Left ventricle myocardium superior (tissue), 1 donor: Measurements from ENCODE around the gene MRTFB. TPM values are rescaled to one million over a fixed set of nuclear protein-coding genes. Genes with fewer than 3 reads are reported as not detected.

Source experiments
- ATAC-seq: fragments of 200-7000 bp; cut with Tn5 transposase; one replicate; pipeline ENCODE4 v1.9.1; 2020; ENCODE audit warnings: mild to moderate bottlenecking, moderate library complexity
- DNase-seq: peaks from one replicate; pipeline ENCODE4 v3.0.0-alpha.2; 2020
- intact Hi-C: fragments of 100-400 bp; cut with micrococcal nuclease; formaldehyde crosslinking; loops from one replicate; pipeline ENCODE4 v1.11.0; 2022
- total RNA-seq: library from RNA; stranded (reverse); fragmentation: NEBNext Ultra II Directional; extraction: Animal tissue kit (Norgen Biotek cat#: 25700); gene quantifications from one replicate; pipeline ENCODE4 v1.2.1, GENCODE V29; 2021
- donor health status: DM: no; HTN: yes; CAD: no; lungs with severe emphysema.

The MRTFB gene
- total RNA-seq, 1 donor from 2014 or later: 26.2 TPM

DNA sequence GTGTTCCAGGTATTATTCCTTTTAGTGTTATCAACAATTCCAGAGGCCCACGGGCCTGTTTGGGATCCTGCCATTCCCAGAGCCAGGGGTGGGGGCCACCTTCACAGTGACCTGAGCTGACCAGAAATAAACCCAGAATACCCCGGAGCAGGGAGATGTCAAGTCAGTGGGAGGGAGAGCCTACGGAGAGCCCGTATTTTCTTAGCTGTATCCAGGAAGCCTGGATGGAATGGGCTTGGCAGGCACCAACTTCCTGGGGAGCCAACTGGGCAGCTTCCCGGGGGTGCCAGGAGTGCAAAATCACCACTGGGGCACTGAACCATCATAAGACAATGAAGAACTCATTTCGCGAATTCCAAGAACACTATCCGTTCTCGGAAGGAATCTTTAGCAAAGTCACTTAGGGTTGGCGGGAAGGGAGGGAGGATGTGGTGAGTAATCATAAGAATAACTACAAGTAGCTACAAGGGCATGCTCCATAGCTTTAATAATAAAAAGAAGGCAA is 13.2 kb upstream of the MRTFB start:
- intact Hi-C loops: no loop called here
- DNase-seq (no peak), ATAC-seq (peak; percentile 30)

DNA sequence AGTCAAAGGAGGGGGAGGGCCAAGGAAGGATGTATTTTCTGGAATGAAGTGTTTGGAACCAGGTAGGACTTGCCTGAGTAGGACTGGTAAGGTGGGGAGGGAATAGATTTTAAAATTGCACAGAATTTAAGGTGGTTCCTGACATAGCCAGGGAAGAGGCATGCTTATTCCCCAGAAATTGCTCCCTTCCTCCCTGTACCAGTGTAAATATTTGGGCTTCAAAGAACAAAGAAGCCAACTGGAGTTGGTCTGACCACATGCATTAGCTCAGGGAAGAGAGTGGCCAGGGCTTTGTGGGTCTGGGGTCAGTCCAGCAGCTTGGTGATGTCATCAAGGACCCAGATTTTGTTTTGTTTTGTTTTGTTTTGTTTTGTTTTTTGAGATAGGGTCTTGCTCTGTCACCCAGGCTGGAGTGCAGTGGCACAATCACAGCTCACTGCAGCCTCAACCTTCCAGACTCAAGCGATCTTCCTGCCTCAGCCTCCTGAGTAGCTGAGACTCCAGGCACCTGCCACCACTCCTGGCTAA is 9.3 kb upstream of the MRTFB start:
- DNase-seq: no peak
- ATAC-seq: no peak
- intact Hi-C loops: no loop called here

DNA sequence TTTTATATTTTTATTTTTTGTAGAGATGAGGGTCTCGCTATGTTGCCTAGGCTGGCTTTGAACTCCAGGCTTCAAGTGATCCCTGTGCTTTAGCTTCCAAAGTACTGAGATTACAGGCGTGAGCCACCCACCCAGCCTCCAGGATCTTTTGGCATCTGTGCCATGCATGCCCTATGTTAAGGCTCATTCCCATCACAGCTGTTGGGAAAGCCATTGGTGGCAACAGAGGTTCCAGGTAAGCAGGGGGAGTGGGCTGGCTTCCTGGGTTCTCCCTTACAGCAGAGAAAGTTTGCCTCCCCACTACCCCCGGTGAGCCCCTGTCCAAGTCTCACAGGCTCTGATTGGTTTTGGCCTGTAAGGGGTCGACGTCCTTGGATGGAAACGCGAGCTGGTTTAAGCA is 8.9 kb upstream of the MRTFB start:
- DNase-seq (no peak), ATAC-seq (no peak)
- intact Hi-C loops: no loop called here

DNA sequence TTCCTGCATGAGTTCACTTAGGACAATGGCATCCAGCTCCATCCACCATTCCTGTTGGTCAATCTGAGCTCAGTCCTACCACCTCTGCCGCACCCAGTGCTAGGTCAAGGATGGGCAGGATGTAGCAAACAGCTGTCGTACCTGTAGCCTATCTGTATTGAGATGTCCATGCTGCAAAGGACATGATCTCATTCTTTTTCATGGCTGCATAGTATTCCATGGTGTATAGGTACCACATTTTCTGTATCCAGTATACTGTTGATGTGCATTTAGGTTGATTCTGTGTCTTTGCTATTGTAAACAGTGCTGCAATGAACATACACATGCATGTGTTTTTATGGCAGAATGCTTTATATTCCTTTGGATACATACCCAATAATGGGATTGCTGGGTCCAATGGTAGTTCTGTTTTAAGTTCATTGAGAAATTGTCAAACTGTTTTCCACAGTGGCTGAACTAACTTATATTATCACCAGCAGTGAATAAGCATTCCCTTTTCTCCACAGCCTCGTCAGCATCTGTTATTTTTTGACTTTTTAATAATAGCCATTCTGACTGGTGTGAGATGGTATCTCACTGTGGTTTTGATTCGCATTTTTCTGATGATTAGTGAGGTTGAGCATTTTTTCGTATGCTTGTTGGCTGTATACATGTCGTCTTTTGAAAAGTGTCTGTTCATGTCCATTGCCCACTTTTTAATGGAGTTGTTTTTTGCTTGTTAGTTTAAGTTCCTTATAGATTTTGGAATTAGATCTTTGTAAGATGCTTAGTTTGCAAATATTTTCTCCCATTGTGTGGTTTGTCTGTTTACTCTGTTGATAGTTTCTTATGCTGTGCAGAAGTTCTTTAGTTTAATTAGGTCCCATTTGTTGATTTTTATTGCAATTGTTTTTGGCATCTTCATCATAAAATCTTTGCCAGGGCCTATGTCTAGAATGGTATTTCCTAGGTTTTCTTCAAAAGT is 7.2 kb upstream of the MRTFB start:
- ATAC-seq: no peak
- no peak for DNase-seq
- intact Hi-C loops: no loop called here

DNA sequence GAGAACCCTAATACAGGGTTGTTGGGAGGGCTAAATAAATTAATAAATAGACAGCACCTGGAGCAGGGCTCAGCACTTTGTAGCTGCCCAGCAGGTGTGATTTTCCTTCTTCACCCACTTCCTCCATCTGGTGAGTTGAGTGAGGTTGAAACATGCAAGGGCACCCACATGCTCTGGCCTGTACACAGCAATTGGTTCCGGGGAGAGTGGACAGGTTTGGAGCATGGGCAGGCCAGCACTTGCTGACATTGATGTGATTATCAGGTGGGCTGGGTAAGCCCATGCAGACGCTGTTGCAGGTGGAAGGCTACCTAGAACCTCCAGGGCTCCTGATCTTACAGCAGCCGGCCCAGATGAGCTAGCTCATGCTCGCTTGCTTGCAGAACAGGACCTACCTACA is 1.3 kb upstream of the MRTFB start:
- no peak for ATAC-seq
- intact Hi-C loops: no loop called here
- no peak for DNase-seq

DNA sequence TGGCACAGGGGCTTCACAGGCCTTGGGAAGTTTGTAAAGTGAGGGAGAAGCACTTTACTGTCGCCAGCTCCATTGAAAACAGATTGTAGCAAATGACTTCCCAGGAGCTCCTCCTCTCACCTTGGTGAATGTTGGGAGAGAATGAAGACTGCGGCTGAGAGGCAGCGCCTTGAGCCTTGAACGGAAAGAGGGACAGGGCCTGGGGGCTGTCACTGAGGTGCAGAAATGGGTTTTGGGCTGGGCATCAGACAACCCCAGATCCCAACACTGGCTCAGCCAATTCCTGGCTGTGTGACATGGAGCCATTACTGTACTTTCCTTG is 603 bp upstream of the MRTFB start:
- intact Hi-C loops: no loop called here
- DNase-seq (no peak), ATAC-seq (no peak)

DNA sequence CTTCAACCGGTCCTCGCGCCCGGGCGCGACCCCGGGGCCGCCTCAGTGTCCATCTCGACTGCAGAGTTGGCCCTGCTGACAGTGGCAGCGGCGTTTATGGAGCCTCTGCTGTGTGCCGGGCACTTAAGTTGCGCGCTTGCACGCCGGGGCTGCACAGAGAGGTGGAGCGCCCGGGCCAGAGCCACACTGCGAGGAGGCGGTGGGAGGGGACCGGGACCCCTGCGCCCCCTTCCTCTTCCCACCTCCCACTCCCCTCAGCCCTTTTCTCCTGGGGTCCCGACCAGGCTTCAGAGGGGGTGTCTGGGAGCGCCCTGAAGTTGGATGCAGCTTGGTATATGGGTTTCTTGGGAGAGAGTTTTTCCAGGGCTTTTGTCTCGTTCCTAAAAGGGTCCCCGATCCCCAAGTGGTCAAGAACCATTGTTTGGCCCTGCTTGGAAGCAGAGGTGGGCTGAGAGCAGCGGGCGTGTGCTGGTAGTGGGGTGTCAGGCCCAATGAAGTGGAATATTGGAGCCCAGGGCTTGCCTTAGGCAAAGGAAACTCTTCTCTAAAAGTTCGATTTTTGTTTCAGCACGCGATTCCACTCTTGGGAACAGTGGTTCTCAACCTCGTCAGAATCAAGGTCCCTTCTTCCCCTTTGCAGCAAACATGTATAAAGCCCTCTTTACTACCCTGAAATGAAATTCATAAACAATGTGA is 605 bp downstream of the MRTFB start:
- intact Hi-C loops: no loop called here
- ATAC-seq: no peak
- no peak for DNase-seq

DNA sequence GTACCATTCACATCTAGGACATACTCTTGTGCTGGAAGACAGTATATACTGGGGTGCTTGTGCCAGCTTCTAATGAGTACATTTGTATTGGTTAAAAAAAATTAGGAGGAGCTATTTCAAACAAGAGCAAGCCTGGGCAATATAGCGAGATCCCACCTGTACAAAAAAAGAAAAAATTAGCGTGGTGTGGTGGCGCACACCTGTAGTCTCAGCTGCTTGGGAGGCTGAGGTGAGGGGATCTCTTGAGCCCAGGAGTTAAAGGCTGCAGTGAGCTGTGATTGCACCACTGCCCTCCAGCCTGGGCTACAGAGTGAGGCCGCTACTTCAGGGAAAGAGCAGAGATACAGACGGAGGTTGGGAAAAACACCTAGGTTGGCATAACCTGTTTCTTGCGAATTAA is 1.2 kb downstream of the MRTFB start:
- intact Hi-C loops: no loop called here
- DNase-seq: no peak
- no peak for ATAC-seq

DNA sequence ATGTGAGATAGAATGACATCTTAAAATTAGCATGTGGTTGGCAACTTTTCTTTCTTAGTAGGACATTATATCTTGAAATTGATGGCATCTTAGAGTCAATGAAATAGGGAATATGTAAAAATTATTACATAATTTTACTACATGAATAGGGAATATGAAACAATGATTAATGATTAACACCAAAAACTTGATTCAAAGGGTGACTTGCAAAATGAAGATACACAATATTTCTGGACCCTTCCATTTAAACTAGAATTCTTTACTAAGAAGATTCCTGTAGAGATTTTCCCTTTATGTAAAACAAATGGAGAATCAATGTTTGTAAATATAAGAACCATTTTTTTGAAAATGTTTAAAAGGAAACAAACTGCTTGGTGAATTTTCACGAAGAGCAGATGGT is 3.4 kb downstream of the MRTFB start:
- no peak for ATAC-seq
- intact Hi-C loops: no loop called here

DNA sequence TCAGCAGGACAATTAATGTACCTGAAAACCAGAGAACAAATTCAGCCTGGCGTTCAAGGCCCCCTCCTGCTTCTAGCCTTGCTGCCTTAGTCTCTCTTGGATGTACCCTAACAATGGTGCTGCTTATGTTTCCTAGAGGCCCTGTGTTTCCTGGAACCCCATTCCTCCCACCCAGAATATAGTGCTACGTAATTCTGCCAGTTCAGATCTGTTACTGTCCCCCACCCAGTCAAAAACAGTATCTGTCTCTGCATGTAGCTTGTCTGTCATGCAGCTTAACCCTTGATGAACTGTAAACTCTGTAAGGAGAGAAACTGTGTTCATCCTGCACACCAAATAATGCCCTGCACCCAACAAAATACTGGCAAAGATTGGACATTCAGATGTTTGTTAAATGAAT is 6.8 kb downstream of the MRTFB start:
- intact Hi-C loops: no loop called here
- no peak for ATAC-seq
- DNase-seq: no peak

More for the DNA sequence above, 3.4 kb downstream of the MRTFB start:
- no peak for DNase-seq

DNA sequence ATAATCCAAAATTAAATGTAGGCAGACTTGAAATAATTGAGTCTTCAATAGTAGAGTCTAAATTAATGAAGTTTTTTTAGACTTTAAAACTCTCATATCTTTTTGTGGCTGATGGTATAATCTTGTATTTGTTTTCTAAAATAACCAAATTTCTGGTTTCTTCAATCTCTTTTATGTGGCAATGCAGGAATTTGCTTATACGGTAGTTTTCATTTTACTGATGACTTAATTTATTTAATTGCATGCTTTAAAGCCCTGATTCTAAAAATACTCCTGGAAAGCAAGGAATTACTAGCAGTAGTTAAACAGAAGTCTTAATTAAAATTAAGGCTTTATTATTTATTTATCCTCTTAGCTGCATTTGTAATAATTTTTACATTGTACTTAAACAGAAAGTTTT is 15.4 kb downstream of the MRTFB start:
- intact Hi-C loops: loop anchor here (10.0 kb wide), 1 partner anchor 162 kb away; the partner anchor contains the start of gene ERCC4
- ATAC-seq (no peak), DNase-seq (no peak)

DNA sequence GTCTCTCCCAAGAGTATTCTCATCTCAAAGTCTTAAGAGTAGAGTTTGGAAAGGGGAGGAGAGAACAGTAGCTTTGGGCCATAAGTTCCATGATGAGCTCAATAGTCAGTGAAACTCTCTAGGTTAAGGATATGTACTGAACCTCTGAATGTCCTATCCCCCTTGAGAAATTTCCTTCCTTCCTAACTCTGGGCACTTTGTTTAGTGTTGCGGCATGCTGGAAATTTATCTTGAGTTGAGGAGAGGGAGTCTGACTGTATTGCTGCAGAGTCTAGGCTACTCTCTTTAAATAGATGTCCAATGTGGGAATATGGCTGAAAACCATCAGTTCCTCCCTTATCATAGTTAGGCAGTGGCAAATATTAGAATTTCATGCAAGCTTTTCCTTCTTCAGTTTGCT is 16.1 kb downstream of the MRTFB start:
- DNase-seq (no peak), ATAC-seq (peak; percentile 22)
- intact Hi-C loops: loop anchor here (10.0 kb wide), 1 partner anchor 162 kb away; the partner anchor contains the start of gene ERCC4

DNA sequence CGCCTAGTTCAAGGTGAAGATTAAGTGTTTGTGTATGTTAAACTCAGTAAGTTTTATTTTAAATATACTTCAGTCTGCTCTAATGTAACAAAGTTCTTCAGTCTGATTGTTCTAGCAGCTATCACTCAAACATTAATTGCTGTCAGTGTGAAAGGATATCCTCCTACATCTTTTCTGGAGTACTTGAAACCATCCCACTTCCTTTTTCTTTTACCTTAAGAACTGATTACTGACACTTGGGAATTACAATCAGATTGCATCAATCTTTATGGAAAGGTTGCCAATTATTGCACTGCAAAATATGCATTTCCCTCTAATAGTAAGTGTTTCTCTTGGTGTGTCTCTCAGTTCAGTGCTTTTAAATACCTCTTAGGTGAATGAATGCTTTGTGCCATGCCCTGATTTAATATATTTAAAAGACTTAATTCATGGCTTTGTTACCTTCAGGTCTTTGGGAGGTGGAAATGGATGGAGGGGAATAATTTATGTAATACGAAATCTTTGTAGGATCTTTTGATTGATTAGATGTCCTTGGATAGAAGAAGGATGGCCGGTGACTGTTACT is 16.6 kb downstream of the MRTFB start:
- no peak for ATAC-seq
- no peak for DNase-seq
- intact Hi-C loops: loop anchor here (10.0 kb wide), 1 partner anchor 163 kb away; the partner anchor contains the start of gene ERCC4

DNA sequence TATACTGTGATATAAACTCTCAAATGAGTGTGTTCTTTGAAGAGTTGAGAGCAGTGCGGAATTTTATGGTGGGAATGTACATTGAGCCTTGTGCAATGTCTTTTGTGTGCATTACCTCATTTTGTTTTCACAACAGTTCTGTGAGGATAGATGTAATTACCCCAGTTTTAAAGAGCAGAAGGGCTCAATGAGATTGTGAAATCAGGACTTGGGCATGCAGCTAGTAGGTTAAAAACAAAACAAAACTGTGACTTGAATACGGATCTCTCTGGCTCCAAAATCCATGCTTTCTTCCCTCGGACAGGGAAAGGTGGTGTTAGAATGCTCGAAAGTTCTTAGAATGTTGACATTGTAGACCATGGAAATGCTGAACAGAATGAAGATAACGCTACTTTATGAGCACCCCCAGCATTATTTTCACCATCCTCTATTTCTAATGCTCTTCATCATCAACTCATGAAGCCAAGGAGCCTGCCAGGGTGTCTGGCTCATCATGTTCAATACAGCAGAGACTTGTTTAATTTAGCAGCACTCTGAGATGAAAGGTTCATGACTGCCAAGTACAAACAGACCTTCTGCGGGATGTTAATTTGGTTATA is 17.1 kb downstream of the MRTFB start:
- ATAC-seq (peak; percentile 92), DNase-seq (peak; percentile 50)
- intact Hi-C loops: loop anchor here (10.0 kb wide), 1 partner anchor 163 kb away; the partner anchor contains the start of gene ERCC4

DNA sequence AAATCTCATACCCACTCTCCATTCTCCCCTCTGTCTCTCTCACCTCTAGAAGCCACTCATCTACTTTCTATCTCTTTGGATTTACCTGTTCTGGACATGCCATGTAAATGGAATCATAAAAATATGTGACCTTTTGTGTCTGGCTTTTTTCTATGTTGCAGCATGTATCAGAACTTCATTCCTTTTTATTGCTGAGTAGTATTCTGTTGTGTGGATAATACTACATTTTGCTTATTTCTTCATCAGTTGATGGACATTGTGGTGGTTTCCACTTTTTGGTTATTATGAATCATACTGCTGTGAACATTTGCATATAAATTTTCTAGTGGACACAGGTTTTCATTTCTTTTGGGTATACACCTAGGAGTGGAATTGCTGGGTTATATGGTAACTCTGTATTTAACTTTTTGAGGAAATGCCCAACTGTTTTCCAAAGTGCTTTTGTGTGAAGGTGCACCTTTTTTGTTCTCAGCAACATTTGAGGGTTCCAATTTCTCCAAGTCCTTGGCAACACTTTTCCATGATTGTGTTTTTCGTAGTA is 18.2 kb downstream of the MRTFB start:
- DNase-seq: no peak
- intact Hi-C loops: loop anchor here (10.0 kb wide), 1 partner anchor 165 kb away; the partner anchor contains the start of gene ERCC4
- ATAC-seq: no peak

DNA sequence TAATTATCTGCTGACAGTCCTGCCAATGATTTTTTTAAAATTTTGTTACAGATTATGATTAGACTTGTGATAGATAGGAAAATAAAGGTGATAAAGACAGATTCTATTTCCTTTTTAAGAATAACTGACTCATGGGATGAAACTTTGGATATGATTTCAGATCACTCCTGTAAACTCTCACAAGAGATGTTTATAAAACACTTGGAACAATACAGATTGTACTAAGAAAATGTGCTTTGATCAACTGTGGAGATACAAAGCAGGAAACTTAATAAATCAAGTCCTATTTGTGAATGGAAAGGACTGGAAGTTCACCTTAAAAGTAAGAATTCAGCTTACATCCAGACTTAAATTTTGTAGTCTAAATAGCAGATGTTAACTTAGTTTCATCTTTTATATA is 21.4 kb downstream of the MRTFB start:
- intact Hi-C loops: no loop called here
- DNase-seq (no peak), ATAC-seq (no peak)

DNA sequence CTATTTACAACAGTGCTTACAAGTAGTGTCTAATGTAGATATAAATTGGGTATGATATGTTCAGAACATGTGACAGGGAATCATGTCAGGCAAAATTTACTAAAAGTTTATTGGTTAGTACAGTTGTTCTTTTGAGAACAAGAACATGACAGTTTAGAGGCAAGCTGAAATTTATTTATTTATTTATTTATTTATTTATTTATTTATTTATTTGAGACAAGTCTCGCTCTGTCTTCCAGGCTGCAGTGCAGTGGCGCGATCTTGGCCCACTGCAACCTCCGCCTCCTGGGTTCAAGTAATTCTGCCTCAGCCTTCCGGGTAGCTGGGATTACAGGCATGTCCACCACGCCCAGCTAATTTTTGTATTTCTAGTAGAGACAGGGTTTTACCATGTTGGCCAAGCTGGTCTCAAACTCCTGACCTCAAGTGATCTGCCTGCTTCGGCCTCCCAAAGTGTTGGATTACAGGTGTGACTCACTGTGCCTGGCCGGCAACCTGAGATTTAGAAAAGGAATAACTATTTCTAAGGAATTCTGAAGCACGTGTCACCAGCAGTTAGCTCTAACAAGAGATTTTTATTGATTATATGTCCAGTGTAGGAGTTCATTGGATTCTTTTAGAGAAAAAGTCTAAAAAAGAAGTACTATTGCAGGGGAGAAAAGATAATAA is 24.9 kb downstream of the MRTFB start:
- ATAC-seq (no peak), DNase-seq (no peak)
- intact Hi-C loops: no loop called here

DNA sequence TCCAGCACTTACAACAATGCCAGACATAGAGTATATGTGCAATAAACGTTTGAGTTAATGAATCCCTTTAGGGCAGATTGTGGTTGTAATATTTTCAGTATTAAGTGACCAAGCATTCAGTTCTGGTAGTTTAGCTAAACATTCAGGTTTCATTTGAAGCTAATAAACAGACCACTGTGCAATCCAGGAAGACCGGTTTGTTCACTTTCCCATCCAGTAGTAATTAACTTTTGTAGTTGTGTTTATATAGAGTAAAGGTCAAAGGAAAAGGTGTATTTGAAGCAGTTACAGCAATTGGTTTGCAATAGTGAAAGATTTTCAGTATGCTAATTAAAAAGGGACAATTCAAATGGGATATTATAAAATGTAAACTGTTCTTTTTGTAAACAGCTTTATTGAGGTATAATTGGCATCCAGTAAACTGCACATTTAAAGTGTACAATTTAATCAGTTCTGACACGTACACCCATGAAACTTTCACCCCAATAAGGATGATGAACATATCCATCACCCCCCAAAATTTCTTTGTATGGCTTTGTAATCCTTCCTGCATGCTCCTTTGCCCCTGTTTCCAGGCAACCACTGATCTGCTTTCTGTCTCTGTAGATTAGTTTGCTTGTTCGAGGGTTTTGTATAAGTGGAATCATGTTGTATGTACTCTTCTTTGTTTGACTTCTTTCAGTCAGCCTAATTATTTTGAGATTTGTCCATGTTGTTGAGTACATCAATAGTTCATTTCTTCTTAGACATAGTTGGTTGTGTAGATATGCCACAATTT is 26.3 kb downstream of the MRTFB start:
- DNase-seq: no peak
- intact Hi-C loops: no loop called here
- no peak for ATAC-seq
